HG02981 (cell line): Measurements from ENCODE around the gene PLEK2.
"Not testable (repeated sequence)": the region's sequence is repeated elsewhere in the genome, so short reads cannot be mapped to it uniquely, and the experiment has no call there.

ENCODE experiments used
- ATAC-seq: cut with Tn5 transposase; IDR thresholded peaks from one replicate; pipeline ENCODE4 v1.9.1; 2021; ENCODE audit warnings: mild to moderate bottlenecking, moderate library complexity; ENCODE audit not compliant: unreplicated experiment

PLEK2 gene

DNA sequence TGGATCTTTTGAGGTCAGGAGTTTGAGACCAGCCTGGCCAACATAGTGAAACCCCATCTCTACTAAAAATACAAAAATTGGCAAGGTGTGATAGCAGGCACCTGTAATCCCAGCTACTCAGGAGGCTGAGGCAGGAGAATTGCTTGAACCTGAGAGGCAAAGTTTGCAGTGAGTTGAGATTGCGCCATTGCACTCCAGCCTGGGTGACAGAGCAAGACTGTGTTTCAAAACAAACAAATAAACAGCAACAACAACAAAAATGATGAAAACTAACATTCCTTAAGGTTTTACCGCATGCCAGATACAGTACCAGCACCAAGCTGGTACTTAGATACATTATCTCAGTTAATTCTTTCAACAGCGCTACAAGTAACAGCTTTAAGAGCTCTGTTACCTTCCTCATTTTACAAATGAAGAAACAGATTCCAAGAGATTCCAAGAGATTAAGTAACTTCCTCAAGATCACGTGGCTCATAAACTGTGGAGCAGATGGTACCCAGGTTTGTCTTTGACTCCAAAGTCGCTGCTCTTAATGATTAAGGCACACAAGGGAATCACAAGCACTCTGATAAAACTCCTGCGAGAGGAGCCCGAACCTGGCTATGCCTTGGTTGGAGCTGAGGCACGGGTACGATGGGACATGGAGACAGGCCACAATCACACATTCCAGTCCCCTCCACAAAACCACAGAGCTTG is 17.7 kb upstream of the PLEK2 start:
- ATAC-seq: no peak

DNA sequence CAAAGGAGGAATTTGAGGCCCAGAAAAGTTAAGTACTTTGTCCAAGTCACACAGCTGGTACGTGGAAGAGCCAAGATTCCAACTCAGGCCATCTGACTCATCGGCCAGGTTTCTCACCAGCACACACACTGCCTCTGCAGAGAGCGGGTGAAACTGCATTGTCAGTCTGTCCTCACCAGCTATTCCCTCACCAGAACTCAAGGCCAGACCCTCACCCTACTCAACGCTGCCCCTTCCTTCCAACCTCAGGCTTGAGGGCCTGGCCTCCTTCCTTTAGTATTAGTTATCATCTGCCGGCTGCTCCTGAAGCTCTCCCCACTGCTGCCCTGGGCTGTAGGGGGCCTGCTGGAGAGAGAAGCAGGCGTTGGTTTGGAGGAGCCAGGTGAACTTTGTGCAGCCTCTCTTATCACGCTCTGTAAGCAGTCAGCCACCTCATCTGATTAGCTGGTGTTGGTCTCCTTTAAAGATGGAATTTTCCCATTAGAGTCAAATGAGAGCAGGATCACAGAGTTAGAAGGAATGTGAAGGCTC is 16.6 kb upstream of the PLEK2 start:
- no peak for ATAC-seq

DNA sequence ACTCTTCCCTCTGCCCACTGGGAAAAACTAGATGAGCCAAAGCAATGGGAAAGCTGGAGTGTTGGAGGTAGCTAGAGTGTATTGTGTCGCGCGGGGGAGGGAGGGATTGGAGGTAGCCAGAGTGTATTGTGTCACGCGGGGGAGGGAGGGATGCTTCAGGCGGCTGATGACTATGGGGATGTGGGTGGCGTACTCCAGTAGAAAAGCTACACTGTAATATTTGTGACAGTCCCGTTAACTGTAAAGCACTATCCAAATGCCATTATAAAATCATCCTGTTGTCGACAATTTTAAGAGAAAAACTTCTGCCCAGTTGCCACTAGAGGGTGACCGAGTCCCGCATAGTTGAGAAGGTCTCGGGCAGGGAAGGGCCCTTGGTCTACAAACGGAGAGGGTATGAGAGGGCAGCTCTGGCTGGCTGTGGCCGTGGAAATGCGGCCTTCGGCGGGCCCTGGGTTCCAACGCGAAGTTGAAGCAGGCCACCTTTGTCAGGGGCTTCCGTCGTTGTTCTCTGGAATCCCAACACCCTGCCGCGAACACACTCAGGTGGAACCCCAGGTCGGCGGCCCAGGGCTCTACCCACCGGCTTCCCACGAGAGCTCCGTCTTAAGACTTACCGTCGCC is 15.1 kb upstream of the PLEK2 start:
- peak; percentile 68 for ATAC-seq

DNA sequence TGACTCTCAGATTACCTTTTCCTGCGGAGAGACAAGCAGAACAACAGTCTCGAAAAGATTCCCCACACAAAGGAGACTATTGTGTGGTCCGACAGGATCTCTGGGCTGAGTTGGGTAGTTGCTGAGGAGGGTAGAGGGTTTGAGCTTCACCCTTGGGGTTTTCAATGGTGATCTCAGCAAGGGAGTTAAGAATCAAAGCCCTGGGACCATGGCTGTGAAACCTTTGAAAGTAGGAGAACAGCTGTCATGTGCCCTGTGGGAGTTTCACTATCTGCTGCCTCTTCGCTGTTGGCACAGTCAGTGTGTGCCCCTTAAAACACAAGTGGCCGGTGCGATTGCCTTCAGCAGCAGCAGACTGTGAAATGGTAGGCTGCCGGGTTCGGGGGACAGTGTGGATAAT is 14.2 kb upstream of the PLEK2 start:
- ATAC-seq: no peak

DNA sequence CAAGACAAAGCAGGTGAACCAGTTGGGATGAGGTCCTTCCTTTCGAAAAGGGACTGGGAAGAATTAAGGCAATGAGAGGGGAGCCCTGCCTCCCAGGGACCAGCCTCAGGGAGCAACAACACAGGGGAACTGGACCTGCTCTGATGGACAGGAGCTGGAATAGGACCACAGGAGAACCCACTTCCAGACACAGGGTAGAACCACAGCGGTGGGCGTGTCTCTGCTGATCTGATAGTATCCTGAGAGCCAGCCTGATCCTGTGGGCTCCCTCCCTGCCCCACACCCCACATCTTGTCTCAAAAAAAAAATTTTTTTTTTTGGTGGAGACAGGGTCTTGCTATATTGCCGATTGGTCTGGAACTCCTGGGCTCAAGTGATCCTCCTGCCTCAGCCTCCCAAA is 13.6 kb upstream of the PLEK2 start:
- no peak for ATAC-seq

DNA sequence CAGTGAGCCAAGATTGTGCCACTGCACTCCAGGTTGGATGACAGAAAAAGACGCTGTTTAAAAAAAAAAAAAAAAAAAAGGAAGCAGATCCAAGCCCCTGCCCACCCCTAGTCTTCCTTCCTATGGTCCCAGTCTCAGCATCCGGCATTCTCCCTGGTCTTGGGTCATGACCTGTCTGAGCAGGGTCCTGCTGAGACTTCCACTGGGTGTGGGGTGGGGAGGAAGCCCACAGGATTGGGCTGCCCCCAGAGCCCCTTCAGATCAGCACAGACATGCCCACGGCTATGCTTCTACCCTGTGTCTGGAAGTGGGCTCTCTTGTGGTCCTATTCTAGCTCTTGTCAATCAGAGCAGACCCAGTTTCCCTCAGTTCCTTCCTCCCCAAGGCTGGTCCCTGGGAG is 12.6 kb upstream of the PLEK2 start:
- ATAC-seq: no peak

DNA sequence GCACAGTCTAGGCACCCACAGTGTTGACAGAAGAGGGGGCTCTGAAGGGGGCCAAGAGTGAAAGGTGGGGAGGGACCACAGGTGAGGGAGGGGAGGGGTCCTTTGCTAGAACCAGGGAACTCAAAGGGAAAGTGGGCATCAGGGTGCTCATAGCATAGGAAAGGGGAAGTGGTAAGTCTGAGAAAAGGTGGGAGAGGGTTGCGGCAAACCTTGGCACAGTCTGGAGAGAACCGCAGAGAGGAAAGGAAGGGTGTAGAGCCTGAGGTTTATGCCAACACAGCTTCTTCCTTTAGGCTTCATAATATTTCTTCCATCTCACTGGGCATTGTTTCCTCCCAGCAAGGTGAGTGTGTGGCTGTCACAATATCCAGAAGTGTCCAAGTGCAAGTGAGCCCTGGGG is 11.5 kb upstream of the PLEK2 start:
- no peak for ATAC-seq

DNA sequence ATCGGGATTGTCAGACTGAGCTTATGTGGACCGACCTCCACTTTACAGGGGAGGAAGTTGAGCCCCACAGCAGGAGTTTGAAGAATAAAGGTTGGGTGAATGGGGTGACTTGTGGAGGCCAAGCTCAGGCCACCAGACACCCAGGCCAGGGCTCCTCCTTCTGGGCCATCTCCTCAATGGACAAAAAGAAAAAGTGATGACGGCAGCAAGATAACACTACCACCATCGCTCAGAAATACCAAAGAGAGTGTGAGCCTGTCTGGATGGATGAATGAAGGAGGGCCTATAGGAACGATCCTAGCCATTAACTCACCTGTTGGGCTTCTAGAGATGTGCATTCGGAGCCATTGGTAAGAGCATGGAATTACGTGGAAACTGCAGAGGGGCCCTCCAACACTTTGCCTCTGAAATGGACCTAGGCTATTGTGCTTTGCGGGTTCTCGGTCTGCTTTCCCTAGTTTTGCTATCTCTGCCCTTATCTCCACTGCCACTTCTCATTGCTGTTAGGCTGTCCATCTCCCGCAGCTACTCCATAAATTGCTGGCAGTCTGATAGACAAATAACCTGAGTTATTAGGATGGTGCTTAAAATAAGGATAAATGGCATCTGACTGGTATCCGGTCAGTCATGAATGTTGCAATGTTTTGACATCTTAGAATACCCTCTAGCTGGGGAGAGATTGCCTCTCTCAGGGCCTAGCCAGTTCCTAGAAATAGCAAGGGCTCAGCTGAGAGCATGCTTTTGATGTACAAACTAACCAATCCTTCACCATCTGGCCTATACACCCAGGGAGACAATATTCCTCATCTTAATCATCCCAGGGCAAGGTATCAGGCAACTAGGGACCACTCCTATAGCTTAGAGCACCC is 9.6 kb upstream of the PLEK2 start:
- no peak for ATAC-seq

DNA sequence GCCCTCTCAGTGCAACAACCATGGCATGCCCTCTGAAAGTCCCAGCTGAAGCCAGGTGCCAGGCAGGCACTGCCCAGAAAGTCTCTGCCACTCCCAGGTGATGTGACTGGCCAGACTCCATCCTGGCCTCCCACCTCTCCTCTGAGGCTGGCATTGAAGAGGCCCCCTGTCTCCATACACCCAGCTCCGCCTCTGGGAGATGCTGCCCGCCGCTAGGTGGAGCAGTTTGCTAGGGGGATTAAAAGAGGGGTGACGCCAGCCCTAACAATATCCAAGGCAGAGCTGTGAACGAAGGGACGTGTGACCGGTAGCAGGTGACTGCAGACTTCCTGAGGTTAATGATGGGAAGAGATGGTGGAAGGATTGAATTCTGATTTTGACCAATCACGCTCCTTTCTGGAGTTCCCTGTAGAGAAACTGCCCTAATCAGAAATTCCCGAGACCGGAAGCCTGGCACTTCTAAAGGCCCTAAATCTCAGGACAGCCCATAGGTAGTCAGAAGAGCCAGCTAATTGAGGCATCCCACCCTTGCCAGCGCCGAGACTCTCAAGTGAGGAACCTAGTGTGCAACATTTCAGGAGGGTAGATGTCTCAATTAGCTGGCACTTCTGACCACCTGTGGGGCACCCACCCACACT is 8.3 kb upstream of the PLEK2 start:
- ATAC-seq: no peak

DNA sequence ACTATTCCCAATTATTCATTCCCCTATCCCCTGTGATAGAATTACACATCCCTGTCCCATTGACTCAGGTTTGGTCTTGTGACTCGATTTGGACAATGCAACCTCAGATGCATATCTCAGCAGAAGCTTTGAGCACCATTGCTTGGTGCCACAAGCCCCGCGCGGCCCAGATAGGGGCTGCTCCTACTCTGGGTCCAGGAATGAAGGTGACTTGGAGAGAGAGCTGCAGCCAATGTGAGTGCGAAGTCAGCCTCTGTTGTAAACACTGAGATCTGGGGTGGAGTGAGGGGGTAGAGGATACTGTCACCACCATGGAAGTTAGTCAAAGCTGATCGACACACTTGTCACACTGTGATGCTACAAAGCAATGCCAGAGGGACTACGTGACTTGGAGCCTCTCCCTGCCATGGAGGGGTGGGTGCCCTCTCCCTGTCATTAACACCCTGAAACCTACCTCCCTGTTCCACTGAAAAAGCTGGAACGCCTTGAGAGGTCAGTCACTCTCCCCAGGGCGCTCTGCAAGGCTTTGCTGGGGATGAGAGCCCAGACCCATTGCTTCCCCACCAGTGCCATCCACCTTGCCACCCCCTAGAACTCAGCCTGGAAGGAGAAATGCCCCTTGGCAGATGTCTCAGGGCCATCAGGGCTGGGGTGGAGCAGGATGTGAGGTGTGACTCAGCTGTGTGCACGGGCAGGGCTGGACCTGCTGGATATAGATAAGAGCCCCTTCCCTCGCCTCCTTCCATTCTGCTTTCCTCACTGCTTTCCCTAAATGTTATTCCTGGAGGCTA is 6.6 kb upstream of the PLEK2 start:
- no peak for ATAC-seq

DNA sequence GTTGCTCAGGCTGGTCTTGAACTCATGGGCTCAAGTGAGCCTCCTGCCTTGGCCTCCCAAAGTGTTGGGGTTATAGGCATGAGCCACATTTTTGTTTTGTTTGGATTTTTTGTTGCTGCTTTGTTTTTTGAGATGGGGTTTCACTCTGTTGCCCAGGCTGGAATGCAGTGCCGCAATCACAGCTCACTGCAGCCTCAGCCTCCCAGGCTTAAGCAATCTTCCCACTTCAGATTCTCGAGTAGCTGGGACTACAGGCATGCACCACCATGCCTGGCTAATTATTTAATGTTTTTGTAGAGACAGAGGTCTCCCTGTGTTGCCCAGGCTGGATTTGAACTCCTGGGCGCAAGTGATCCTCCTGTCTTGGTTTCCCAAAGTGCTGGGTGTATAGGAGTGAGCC is 5.7 kb upstream of the PLEK2 start:
- ATAC-seq: no peak

DNA sequence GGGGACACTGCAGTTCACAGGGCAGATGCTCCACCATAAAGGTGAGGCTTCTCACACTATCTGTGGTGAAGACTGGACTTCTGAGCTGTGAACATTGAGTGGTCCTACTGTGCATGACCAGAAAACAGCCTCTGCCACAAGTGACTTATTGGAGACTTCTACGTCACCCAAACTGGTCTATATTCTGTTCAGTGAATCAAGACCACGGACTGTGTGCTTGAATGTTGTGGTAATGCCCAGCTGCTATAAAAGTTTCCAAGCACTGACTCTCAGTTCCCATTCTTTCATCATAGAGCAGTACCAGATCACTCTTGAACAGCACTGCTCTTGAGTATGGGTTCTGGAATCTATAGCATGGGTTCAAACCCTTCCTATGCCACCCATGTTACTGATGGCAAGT is 4.8 kb upstream of the PLEK2 start:
- ATAC-seq: no peak

DNA sequence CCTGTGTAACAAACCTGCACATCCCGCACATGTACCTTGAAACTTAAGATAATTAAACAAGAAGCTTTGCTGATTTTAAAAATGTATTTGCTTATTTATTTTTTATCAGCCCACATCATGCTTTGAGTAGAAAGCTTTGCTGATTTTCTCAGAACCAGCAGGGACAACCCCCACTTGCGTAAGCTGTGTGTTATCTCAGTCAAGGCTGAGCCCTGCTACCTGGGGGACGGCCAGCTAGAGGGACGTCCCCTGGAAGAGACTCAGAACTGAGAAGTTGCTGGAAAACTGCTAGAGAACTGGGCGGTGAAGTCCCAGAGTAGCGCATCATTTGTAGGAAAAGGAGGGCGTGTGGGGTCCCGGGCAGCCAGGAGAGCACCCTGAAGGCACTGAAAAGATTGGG is 4.1 kb upstream of the PLEK2 start:
- no peak for ATAC-seq

DNA sequence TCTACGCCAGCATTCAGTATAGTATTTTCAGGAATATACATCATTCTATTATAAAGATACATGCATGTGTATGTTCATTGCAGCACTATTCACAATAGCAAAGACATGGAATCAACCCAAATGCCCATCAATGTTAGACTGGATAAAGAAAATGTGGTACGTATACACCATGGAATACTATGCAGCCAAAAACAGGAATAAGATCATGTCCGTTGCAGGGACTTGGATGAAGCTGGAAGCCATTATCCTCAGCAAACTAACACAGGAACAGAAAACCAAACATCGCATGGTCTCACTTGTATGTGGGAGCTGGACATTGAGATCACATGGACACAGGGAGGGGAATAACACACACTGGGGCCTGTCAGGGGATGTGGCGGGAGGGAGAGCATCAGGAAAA is 3.6 kb upstream of the PLEK2 start:
- not testable (repeated sequence) for ATAC-seq

DNA sequence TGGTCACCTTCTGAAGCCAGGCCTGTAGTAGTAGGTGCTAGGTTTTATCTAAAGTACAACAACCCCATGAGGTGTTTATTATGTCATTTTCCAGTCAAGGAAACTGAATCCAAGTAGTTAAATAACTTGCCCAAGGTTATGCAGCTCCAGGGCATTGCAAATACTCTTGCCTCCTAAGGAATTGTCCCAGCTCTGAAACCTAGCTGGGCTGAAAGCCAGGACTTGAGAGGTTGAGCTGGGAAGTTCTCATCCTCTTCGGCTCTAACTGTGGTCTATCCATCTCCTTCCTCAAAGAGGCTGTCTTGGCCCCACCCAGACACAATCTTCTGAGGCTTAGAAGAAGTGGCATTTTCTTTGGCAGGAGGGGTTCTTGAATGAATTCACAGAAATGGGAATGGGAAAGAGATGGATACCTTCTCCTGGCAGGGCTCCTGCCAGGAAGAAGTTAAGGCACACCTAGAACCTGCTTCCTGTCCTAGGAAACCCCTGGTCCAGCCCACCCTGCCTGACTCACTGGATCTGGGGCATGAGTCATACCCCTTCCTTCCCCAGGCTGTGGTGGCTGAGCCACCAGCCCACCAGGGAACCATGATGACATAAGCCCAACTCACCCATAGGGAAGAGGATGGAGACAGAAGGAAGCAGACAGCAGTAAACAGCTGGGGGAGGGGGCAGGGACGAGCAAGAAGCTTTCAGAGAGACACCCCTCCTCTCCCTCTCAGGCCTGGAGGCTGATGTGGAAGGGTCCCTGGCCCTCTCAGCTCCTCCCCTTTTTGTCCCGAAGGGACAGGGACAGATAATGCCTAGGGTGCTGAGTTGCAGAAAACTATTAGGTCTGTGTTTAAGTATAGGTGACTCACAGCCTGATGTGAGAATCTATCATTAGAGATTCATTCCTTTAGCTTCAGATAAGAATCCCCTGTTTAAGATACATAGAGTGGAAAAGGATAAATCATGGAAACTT is 2.1 kb upstream of the PLEK2 start:
- ATAC-seq: no peak

DNA sequence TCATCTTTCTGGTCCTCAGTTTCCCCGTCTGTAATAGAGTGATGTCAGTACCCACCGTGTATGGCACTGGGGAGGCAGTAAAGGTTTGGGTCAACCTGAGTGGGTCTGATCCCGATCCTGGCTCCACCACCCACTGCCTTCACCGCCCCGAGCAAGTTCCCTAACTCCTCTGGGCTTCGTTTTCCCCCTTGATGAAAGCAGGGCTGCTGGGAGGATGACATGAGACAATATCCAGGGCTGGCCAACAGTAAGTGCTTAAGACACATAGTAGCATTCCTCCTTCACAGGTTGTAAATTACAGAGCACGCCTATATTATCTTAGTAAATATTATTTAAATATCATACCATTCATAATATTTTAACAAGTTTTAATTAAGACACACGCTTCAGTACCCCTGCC is 595 bp downstream of the PLEK2 start:
- ATAC-seq: no peak

DNA sequence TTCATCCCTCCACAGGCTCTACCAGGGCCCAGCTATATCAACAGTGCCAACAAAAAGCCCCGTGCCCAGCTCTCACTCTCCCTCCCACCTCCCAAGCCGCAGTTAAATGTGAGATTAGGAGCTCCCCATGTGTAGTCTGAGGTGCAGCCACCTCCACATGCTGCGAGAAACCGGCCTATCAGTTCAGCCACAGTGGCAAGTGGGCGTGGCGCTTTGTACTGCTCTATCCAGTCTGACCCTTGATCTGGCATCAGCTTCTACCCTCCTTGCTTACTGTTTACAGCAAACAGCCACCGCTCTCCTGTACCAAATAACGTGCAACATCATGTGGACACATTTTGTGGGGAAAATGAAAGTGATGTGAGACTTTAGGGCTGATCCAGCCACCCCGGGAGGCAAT is 1.7 kb downstream of the PLEK2 start:
- no peak for ATAC-seq

DNA sequence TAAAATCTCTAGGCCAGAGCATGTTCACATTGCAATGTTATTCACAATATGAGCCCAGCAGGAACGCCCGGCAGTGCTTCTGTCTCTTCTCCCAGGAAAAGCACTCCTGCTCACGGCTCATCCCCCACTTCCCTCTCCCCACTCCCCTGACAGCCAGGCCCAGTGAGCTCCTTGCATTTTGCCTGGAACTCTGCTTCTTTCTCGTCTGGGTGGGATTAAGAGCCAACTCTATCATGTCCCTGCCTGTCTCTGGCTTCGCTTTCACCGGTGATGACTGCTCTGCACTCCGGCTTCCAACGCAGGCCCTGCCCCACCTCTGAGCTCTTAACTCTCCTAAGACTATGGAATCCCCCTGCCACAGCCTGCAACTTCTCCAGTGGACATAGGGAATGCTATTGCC is 2.5 kb downstream of the PLEK2 start:
- no peak for ATAC-seq

DNA sequence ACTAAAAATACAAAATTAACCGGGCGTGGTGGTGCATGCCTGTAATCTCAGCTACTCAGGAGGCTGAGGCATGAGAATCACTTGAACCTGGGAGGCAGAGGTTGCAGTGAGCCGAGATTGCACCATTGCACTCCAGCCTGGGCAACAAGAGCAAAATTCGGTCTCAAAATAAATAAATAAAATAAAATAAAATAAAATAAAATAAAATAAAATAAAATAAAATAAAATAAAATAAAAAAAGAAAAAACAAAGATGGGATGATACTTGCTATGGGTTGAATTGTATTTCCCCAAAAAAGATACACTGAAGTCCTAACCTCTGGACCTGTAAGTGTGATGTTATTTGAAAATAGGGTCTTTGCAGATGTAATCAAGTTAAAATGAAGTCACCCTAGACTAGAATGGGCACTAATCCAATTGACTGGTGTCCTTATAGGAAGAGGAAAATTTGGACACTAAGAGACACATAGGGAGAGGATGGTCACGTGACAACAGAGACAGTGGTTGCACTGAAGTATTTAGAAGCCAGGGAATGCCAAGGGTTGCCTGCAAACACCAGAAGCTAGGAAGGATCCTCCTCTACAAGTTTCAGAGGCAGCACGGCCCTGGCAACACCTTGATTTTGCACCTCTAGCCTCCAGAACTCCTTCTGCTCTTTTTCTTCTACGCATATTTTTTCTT is 3.7 kb downstream of the PLEK2 start:
- ATAC-seq: not testable (repeated sequence)
